HG03442 (cell line): Measurements from ENCODE around the gene ST3GAL5.
"Not testable (repeated sequence)": the region's sequence is repeated elsewhere in the genome, so short reads cannot be mapped to it uniquely, and the experiment has no call there.

Source experiments
- ATAC-seq: cut with Tn5 transposase; IDR thresholded peaks from one replicate; pipeline ENCODE4 v1.9.1; 2021; ENCODE audit warnings: mild to moderate bottlenecking, moderate library complexity; ENCODE audit not compliant: unreplicated experiment

ST3GAL5 gene

DNA sequence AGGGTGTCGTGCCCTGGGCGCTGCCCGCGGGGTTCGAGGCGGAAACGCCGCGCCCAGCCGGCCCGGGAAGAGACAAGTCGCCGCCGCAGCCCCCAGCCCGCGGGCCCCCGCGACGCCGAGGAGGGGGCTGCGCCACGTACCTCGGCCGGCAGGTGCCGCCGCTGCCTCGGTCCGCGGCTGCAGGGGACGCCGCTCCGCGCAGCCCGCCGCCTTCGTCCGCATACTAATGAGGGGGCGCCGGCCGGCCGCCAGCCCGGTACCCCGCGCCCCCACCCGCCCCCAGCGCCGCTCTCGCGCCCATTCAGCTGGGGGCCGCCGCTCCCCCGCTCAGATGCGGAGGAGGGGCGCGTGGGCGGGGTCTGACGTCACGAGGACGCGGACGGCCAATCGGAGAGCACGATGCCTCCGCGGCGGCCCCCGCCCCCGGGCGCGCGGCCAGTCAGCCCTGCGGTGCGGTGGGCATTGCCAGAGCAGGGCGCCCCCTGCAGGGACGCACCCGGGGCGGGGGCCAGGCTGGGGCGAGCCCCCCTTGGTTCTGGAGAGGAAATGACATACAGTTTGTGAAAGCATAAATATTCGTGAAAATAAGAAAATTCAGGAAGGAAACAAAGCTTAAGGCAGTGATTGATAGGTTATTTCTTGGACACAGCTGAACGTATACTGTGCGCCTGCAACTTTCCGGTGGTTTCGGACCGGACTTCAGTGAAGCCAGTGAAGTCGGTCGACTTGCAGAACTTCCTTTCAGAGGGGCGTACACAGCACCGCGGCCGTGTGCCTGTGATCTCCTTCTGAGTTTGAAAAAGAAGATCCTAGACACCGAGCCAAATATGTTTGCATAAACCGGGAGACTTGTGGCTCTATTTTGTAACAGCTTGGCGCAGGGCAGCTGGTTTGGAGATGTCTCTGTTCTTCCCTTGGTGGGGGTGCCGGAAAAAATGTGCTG, at the start of gene ST3GAL5:
TSS of gene ST3GAL5 (minus strand) at position 307 of the 943 bp plus-strand sequence. CDS start at position 222, 85 bp downstream.
- ATAC-seq, result peak; percentile 85

- no peak for ATAC-seq
These were observed 49.7 kb upstream of the ST3GAL5 start for GRCh38 chr2:85938456-85938855.

DNA sequence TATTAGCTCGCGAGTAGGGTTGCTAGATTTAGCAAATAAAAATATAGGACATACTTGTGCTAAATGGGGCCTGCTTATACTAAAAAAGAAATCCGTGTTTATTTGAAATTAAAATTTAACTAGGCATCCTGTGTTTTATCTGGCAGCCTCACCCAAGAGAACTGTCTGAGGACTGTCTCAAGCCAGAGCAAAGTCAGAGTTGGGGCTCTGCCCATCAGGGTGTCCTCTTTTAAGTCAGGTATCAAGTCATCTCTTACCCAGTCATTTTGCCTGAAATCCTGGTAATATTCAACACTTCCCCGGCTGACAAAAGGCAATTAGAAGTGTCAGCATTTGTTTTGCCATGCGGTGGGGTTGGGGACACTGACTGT, 48.3 kb upstream of the ST3GAL5 start:
- no peak for ATAC-seq

GRCh38 chr2:85936421-85937068, 47.8 kb upstream of the ST3GAL5 start:
- ATAC-seq, result no peak

- no peak for ATAC-seq
These were observed 47.0 kb upstream of the ST3GAL5 start for GRCh38 chr2:85935746-85936208.

- ATAC-seq, result no peak
These were observed 46.5 kb upstream of the ST3GAL5 start for GRCh38 chr2:85935170-85935745.

GRCh38 chr2:85933753-85934594, 45.2 kb upstream of the ST3GAL5 start:
- no peak for ATAC-seq

DNA sequence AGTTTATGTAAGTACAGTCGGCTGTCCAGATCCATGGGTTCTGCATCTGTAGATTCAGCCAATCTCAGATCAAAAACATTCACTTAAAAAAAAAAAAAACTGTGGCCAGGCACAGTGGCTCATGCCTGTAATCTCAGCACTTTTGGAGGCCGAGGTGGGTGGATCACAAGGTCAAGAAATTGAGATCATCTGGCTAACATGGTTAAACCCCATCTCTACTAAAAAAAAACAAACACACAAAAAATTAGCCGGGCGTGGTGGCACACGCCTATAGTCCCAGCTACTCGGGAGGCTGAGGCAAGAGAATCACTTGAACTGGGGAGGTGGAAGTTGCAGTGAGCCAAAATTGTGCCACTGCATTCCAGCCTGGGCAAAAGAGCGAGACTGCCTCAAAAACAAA, 42.4 kb upstream of the ST3GAL5 start:
- not testable (repeated sequence) for ATAC-seq

DNA sequence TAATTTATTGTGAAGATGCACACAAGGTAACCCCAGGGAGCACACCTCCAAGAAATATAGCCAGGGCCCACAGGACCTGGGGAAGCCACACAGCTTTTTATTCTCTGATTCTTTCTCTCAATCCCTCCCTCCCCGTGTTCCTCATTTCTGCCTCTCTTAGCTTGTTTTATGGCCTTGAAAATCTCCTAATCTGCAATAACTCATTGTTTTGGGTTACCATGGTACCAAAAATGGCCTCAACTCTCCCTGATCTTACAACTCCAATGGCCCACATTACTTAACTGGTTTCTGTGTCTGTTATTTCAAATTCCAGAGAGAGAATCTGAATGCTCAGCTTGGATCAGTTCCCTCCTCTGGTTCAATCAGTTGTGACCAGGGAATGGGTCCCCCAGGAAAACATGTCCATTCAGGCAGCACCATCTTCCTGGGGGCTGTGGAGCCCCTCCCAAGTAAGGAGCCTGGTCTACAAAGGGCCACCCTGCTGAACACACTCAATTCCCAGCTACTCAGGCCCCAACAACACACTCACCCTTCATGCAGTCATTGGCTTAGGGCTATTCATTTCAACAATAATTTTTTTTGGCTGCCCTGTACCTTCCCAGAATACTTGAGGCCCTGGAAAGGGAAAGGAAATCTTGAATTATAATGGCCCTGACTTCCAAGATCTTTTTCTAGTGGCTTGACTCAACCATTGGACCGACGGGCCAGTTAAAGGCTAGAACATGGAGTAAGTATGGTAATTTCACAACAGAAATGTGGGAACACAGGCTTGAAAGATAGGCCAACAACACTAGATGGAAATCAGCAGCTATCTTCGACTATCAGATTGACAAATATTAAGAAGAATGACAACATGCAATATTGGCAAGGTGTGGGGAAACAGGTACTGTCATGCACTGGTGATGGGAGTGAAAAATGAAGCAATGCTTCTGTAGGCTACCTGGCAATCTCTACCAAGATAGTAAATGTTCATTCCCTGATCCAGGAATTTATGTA, 41.6 kb upstream of the ST3GAL5 start:
- no peak for ATAC-seq

DNA sequence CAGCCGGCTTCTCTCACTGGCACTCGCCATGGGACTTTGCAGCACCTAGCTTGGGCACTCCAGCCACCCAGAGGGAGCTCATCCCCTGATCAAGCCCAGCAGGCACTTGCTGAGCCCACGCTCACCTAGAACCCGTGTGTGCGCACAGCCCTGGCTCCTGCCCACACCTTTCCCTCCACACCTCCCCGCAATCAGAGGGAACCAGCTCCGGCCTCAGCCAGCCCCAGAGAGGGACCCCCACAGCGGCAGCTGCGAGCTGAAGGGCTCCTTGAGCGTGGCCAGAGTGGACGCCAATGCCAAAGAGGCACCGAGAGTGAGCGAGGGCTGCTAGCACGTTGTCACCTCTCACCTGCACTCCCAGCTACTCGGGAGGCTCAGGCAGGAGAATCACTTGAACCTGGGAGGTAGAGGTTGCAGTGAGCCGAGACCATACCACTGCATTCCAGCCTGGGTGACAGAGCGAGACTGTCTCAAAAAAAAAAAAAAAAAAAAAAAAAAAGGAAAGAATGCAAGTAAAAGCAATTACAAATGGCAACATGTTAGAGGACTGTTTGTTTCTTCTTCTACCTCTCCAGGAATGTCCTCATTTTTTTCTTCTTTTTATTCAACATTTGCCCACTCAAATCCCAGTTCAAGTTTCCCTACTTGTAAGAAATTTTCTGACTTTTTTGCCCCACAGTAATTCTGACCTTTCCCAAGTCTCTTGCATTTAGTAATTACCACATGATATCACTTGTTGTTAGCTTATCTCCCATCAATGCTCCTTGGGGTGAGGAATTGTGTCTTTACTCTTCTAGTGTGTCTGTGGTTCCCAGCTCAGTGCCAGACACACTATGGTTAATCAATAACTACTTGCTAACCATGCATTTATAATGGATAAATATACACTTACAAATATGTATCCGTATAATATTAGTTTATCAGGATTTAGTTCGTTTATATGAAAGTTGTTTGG, 40.6 kb upstream of the ST3GAL5 start:
- ATAC-seq, result no peak

DNA sequence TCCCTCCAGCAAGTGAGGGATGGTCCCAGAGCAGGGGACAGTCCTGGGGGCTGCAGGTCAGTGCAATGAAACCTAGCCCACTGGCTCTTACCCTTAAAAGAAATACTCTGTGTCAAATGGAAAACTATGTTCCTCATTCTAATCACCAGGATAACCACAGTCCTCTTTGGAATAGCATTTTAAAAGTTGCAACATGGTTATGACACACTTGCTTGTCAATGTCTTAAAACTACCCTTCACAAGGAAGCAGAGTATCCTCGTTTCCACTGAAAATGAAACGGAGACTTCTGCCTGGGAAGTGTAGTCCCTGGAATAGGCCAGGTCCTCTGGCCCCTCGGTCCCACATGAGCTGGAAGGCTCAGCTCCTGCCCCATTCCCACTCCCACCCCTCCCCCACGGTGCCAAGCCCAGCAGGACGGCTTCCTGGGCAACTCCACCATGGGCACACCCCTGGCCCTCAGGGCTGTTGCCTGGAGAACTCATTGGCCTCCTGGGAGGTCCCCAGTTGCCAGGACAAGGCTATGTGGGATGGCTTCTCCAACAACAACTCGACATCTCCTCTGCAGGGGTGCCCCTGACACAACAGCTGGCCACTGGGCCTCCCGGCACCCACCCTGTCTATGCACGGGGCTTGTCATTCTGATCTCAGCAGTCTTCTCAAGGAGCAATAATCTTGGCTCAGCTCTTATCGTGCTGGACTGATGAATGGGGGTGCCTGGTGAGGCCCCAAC, 38.3 kb upstream of the ST3GAL5 start:
- ATAC-seq, result no peak

DNA sequence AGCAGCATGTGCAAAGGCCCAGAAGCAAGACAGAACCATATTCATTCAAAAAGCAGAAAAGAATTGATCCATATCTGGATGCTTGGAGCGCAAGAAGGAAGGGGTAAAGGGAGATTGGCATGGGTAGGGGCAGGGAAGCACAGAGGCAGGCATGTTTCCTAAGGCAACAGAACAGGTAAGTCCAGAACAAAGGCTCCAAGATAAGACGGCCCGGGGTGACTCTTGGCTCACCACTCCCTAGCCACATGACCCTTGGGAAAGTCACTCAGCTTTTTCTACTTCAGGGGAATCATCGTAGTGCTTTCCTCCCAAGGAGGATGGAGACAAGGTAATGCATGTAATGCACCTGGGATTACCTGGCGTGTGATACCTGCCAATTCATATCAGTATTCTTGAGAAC, 37.7 kb upstream of the ST3GAL5 start:
- ATAC-seq, result no peak

- ATAC-seq, result no peak
These were observed 36.5 kb upstream of the ST3GAL5 start for GRCh38 chr2:85925216-85925671.

- no peak for ATAC-seq
These were observed 35.7 kb upstream of the ST3GAL5 start for GRCh38 chr2:85924522-85924921.

- no peak for ATAC-seq
These were observed 33.4 kb upstream of the ST3GAL5 start for GRCh38 chr2:85922199-85922598.

DNA sequence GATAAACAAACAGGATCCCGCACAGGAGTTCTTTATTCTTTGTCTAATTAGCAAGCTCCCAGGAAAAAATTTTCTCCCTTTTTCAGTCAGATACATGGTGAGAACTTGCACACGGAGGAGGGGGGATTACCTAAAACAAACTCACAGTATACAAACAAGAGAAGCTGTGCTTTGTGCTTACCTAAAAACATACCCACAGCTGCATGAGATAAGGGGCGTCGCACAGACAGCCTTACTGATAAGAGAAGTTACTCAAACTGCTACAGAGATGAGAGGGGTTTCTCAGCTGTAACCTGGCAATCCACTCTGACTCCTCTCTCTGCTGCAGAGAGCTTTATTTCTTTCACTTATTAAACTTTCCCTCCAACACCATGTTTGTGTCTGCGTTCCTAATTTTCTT, 32.9 kb upstream of the ST3GAL5 start:
- ATAC-seq, result no peak

DNA sequence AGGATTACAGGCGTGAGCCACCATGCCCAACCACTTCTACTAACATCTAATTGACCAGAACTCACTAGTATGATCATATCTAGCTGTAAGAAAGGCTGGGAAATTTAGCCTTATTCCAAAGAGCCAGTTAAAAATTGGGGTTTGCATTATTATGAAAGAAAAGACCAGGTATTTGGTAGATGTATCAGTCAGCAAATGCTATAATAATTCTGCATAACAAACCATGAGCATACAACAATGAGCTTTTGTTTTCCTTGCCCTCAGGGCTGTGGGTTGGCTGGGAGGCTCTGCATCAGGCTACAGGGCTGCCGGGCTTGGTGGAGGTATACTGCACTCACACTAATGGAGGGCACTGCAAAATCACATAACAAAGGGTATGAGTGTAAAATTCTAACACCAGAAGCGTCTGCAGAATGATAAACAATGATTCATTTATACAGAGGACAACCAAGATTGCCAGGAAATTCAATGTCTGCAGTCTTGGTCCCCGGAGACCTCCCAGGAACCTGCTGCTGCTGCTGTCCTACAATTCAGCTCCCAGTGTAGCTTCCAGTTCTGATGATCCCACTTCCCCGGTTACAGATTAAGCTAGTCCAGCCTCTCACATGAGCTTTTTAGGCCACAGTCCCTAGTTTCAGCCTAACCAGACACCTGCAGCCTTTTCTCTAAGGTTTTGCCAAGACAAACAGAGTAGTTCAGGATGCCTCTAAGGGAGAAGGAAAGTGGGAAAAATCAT, 32.2 kb upstream of the ST3GAL5 start:
- ATAC-seq, result no peak
